Bronchial epithelial cell (primary cell): ENCODE measurements around the gene SDK2. TPM values are rescaled to one million over a fixed set of nuclear protein-coding genes. Genes with fewer than 3 reads are reported as not detected.

Experiments used
- DNase-seq: peaks from one replicate; pipeline ENCODE4 v3.0.0-alpha.2; 2010; ENCODE audit warnings: low read depth
- FAIRE-seq: peaks from 2 replicates; lab custom pipeline; 2011; peaks lifted over from hg19 to GRCh38; lab: Jason Lieb, UNC
- H3K27me3 ChIP-seq: 2 replicates; pipeline ENCODE4 v1.5.1; 2011; ENCODE audit warnings: low read length; ENCODE audit not compliant: control insufficient read depth, insufficient read depth
- H3K36me3 ChIP-seq: 2 replicates; pipeline ENCODE4 v1.5.1; 2011; ENCODE audit warnings: low read length; ENCODE audit not compliant: control insufficient read depth, insufficient read depth
- H3K4me3 ChIP-seq: 2 replicates; pipeline ENCODE4 v1.5.1; 2011; ENCODE audit warnings: mild to moderate bottlenecking, low read depth, low read length, control low read depth
- total RNA-seq: library from RNA; depleted of rRNA; stranded (reverse); fragments of >200 nt; gene quantifications from 2 replicates; pipeline ENCODE4 v1.2.1, GENCODE V29; 2014
- TF ChIP-seq, protein P1 (sequence below): IDR thresholded peaks from 2 replicates; pipeline ENCODE4 v1.5.1; 2011; ENCODE audit warnings: mild to moderate bottlenecking, moderate library complexity, low read length, control low read depth, inconsistent platforms; ENCODE audit not compliant: insufficient read depth, severe bottlenecking

Gene SDK2
- total RNA-seq, 1 donor from 2014 or later, result 2.1 TPM

DNA sequence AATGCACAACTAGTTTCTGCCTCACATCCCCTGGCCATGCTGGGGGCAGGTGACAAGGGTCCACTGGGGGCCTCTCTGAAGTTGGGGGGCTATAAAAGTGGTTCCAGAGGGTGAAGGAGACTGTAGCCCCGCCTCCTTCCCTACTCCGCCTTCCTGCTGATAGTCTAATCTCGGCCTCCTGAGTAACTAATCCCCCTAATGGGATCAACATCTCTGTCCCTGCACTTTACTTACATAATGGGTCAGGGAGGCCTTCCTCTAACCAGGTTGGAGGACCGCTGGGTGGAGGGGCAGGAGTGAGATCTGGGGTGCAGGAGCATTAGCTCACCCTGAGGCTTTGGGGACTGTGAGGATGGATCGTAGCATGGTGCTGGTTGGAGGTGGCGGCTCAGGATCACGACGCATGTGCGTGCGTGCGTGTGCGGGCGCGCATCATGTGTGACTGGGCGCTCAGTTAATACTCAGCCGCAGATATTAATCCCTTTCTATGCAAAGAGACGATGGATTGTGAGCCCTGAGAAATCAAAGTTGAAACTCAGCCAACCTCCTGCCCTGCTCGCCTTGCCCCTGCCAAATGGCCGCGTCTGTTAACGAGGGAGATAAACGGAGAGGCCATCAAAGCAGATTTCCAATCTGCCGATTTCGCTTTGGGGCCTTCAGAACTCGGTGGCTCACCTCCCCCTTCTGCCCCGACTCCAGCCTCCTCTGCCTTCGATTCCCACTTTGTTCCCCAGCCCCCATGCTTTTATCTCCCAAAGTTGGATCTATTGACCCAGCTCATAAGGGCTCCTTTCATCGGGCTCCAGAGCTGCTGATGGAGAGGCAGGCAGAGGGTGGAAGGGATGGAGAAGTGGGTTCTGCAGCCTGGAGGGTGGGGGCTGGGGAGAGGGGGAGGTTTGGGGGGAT is 107.3 kb downstream of the SDK2 start:
- H3K27me3 ChIP-seq, result no peaks in the 10 kb centered on the region
- FAIRE-seq (no peak), DNase-seq (no peak)
- no peaks in the 10 kb centered on the region for H3K36me3 ChIP-seq
- TF ChIP-seq, protein P1, sequence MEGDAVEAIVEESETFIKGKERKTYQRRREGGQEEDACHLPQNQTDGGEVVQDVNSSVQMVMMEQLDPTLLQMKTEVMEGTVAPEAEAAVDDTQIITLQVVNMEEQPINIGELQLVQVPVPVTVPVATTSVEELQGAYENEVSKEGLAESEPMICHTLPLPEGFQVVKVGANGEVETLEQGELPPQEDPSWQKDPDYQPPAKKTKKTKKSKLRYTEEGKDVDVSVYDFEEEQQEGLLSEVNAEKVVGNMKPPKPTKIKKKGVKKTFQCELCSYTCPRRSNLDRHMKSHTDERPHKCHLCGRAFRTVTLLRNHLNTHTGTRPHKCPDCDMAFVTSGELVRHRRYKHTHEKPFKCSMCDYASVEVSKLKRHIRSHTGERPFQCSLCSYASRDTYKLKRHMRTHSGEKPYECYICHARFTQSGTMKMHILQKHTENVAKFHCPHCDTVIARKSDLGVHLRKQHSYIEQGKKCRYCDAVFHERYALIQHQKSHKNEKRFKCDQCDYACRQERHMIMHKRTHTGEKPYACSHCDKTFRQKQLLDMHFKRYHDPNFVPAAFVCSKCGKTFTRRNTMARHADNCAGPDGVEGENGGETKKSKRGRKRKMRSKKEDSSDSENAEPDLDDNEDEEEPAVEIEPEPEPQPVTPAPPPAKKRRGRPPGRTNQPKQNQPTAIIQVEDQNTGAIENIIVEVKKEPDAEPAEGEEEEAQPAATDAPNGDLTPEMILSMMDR, result no peak
- H3K4me3 ChIP-seq, result no peak overlapping the region

- no peaks in the 10 kb centered on the region for H3K36me3 ChIP-seq
- FAIRE-seq (no peak), DNase-seq (no peak)
- H3K4me3 ChIP-seq, result no peak overlapping the region
- no peaks in the 10 kb centered on the region for H3K27me3 ChIP-seq
- TF ChIP-seq, protein P1, result no peak
These were observed 108.5 kb downstream of the SDK2 start for GRCh38 chr17:73535746-73536145.

- TF ChIP-seq, protein P1, result no peak
- Histone ChIP-seq H3K27me3 (no peaks in the 10 kb centered on the region), H3K4me3 (no peak overlapping the region), H3K36me3 (no peaks in the 10 kb centered on the region)
- FAIRE-seq (no peak), DNase-seq (no peak)
These were observed 109.9 kb downstream of the SDK2 start for GRCh38 chr17:73534209-73534909.

GRCh38 chr17:73533781-73534180 is 110.5 kb downstream of the SDK2 start:
- DNase-seq (no peak), FAIRE-seq (no peak)
- Histone ChIP-seq H3K27me3 (no peaks in the 10 kb centered on the region), H3K36me3 (no peaks in the 10 kb centered on the region), H3K4me3 (no peak overlapping the region)
- TF ChIP-seq, protein P1, result no peak

DNA sequence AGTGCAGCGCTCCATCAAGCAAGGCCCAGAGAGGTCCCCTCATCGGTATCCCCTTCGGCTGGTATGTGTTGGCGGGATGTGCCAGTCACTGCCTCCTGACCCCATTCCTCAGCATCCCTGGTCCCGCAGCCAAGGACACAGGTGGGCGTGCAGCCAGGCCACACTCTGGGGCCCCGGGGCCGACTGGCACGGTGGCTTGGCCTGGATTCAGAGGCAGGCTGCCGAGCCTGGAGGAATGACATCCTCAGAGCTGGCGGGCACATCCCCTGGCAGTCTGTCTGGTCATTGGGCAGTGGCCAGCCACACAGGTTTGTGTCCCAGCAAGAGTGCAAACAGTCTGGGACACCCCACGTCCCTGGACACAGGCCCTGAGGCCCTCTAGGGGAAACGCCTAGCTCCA is 111.1 kb downstream of the SDK2 start:
- no peaks in the 10 kb centered on the region for H3K27me3 ChIP-seq
- TF ChIP-seq, protein P1, result no peak
- FAIRE-seq, result no peak
- no peak for DNase-seq
- H3K36me3 ChIP-seq, result no peaks in the 10 kb centered on the region
- no peak overlapping the region for H3K4me3 ChIP-seq
